ENCODE results near the gene C1orf52. TPM values are rescaled to one million over a fixed set of nuclear protein-coding genes. Genes with fewer than 3 reads are reported as not detected.

Gene C1orf52
- 13.2 and 14.2 TPM in 2 replicates for total RNA-seq

DNA sequence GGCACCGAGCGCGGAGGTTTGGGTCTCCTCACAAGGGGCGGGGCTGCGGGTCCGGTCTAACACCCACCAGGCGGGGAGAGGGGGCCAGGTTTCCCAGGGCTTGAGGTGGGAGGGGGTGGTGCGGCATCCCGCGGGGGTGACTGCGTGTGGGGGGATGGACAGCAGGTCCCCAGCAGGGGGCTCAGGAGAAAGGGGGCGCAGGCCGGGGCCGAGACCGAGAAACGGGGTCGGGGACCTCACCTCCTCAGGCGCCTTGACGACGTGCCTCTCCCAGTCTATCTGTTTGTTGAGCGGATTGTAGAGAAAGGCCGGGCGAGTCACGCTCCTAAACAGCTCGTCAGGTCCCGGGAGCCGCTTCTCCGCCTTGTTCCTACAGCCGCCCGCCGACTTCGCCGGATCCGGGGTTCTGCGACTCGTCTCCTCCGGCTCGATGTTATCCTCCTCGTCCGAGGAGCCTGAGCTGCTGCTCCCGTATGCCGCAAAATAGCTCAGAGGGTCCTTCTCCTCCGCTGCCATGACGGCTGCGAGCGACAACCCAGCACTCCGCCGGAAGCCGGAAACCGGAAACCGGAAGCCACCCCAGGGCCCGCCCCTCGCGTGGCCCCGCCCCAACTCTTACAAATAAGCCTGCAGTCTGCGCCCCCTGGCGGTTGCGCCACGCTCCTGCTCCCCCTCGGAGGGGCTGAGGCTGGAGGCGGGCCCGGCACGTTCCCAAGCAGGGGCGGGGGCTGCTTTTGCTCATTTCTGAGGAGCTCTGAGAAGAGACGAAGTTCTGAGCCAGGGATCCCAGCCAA lies at the start of gene C1orf52:
C1orf52 (minus strand) TSS at position 545 of the 794 bp plus-strand sequence; CDS start at position 516, 29 bp downstream.

DNA sequence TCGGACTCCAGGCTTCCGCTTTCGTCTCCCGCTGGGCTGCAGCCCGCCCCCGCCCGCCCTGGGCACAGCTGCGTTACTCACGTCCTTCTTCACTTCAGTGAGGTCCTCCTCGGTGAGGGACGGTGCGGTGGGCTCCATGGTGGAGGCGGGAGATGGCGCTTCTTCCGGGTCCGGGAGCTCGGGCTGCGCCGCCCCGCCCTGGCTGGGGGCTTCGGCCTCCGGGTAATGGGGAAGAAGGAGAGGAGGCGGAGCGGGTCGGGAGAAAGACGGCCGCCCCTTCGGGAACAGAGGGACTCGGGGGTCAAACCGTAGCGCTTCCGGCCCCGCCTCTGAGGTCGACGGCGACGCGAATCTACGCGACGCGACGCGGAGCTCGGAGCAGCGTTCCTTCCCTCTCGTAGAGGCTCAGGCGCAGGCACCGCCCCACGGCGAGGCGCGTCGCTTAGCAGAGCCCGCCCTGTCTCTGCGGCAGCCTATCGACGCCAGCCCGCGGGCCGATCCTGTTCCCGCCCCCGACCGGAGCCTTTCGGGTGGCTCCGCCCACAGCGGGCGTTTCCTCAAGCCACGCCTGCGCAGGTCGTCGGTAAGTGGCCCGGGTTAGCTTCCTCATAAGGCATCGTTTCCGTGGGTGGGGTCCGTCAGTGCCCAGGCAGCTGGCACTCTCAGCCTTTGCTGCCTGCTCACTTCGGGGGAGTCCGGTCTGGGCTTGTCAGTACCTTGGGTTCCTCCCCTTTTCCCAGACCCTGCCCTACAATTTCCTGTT lies 16.9 kb upstream of the C1orf52 start, which contains the start of gene BCL10:
BCL10 (minus strand) TSS at position 418 of the 763 bp plus-strand sequence; CDS start at position 138, 280 bp downstream.

DNA sequence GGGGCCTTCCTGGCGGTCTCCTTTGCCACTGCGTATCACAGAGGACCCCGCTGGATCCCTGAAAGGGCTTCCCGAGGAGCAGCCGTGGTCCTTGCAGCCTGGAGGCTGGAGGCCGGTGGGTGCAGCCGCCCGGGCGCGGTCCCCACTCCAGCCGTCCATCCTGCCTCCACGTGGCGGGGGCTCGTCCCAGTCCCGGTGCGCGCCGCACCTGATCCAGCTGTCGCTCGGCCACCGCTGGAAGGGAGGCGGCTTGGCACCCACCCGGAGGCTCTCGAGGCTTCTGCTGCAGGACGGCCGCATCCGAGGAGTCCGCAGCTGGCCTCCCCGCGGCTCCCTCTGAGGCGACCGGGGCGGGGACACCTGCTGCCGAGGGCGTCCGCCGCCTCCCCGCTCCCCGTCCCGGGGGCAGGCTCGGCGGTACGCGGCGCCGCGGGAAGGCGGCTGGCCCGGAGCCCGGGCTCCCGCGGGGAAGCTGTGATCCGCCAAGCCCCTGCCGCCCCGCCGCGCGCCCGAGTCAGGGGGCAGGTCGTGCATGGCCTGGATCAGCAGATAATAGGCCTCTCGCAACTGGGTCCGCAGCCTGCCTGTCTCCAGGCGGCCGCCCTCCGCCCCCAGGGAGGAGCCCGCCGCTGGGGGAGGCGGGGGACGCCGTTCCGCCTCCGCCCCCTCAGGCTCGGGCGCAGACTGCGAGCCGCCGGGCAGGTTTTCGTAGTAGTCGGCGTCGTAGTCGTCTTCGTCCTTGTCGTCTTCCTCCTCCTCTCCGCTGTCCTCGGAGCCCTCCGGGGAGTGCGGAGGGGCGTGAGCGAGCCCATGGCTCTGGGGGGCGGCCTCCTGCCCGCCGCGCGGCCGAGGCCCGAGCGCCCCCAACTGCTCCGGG lies 58.8 kb downstream of the C1orf52 start, which contains the start of gene SYDE2:
SYDE2 (minus strand) TSS at position 554 of the 877 bp plus-strand sequence; CDS start at position 534, 20 bp downstream.

Other genes starting within 250 kb of the C1orf52 start
- gene MCOLN3, start 211.2 kb downstream of the C1orf52 start, total RNA-seq: not detected in 2 replicates
- 0.80 and 0.98 TPM in 2 replicates for gene SYDE2, start 58.6 kb downstream of the C1orf52 start, total RNA-seq
- gene BCL10, start 17.0 kb upstream of the C1orf52 start, total RNA-seq: 58.7 and 63.4 TPM in 2 replicates
- gene DDAH1, start 205.5 kb upstream of the C1orf52 start, total RNA-seq: 66.0 and 66.1 TPM in 2 replicates

Measured in mammary microvascular endothelial cell (primary cell).